ENCODE data around the gene DDA1.

DDA1 gene

DNA sequence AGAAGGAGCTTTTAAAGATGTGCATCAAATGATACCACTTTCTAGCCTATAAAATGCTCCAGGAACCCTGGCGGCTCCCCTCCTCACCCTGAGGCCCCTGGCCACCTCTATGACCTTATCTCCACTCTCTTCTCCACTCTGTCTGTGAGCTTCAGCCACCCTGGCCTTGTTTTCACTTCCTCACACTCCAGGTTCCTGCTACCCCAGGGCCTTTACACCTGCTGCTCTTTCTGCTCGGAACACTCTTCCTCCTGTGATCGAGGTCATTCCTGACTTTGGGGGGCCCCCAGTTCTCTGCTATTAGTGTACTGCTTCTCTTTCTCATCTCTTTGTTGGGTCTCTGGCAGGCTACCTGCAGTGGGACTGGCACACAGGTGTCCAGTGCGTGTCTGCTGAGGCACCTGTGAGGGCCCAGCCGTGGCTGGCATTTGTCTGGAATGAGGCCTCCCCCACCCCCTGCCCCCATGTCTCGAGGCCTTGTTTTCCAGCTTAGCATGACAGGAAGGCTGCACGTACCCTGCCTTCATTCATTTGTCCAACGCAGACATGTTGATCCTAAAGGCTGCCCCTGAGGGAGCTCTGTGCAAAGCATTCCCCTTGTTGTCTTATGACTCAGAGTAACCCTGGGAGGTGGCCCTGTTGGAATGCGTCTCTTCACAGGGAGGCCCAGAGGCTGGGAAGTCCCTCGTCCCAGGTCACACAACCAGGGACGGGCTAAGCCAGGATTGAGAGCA is 2.3 kb downstream of the DDA1 start:
- no CpG with 5 or more reads among the region's 11 CpGs for WGBS (ENCODE audit: insufficient coverage, insufficient read length)
- Histone ChIP-seq H3K9me3 (ENCODE audit: control insufficient read depth, insufficient read depth, low read length) (no peaks in the 10 kb centered on the region), H3K4me1 (ENCODE audit: control insufficient read depth, insufficient read depth, low read length) (peaks cover 2% of the 10 kb centered on the region), H3K4me3 (ENCODE audit: low read length) (no peak overlapping the region), H3K27ac (ENCODE audit: low read length) (no peak overlapping the region), H3K27me3 (ENCODE audit: control insufficient read depth, insufficient read depth, low read length) (no peaks in the 10 kb centered on the region), H3K36me3 (ENCODE audit: control insufficient read depth, insufficient read depth, low read length) (peaks cover 17% of the 10 kb centered on the region)
- no peak for DNase-seq (ENCODE audit: low read depth, low spot score)

DNA sequence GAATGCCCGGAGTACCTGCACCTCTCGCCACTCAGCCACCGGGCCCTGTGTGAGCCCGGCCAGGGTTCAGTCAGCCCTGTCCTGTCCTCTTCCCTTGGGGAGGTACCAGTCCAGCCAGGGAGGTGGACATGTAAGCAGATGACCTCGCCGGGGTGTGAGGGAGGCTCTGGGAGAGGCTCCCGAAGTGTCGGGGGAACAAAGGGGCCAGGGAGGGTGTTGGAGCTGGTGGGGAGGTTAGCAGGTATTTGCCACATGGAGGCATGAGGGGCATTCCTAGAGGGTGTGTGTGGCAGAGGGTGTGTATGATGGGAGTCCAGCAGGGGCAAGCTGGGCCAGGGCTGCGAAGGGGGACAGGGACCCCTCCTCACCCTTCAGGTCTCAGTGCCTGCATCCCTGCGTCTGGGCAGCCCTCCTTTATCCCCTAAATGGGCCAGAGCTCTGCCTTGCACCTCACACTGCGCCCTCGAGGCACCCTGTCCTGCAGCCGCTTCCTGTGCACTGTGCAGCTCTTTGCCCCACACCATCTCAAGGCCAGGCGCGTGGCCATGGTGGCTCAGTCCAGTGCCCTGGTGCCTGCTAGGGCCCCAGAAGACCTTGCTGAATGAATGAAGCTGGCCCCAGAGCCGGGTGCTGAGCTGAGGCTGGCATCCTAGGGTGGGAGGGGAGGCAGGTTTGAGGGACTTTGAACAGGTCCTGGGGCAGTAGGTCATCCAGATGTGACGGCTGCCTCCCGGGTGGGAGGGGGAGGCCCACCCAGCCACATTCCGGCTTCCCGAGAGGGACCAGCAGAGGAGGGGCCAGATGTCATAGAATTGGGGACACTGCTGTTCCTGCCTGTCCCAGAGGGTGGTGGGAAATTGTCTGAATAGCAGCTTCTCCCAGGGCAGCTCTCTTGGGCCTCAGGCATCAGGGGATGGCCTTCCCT is 3.1 kb downstream of the DDA1 start:
- WGBS (ENCODE audit: insufficient coverage, insufficient read length) = no CpG with 5 or more reads among the region's 20 CpGs
- Histone ChIP-seq H3K27ac (ENCODE audit: low read length) (no peak overlapping the region), H3K36me3 (ENCODE audit: control insufficient read depth, insufficient read depth, low read length) (peaks cover 17% of the 10 kb centered on the region), H3K9me3 (ENCODE audit: control insufficient read depth, insufficient read depth, low read length) (no peaks in the 10 kb centered on the region), H3K4me1 (ENCODE audit: control insufficient read depth, insufficient read depth, low read length) (peaks cover 2% of the 10 kb centered on the region), H3K4me3 (ENCODE audit: low read length) (no peak overlapping the region), H3K27me3 (ENCODE audit: control insufficient read depth, insufficient read depth, low read length) (no peaks in the 10 kb centered on the region)
- no peak for DNase-seq (ENCODE audit: low read depth, low spot score)

DNA sequence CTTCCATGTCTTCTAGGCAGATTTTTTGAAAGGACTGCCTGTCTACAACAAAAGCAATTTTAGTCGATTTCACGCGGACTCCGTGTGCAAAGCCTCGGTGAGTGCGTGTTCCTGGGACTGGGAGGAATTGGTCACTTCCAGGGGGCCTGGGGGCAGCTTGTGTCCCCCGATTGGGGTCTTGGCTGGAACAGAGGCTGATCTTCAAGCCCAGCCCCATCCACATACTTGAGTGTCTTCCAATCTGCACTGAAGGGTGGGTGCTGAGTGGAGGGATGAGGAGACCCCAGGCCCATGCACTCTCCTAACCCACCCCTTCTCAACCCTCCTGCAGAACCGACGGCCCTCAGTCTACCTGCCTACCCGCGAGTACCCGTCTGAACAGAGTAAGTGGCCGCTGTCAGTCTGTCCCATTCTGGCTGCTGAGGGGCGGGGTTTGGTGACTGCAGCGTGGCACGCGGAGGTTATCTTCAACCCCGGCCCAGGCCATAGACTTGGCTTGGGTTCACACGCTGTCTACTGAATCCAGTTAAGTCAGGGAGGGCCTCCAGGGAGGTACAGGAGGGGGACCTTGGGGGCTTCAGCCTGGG is 4.7 kb downstream of the DDA1 start:
- Histone ChIP-seq H3K27me3 (ENCODE audit: control insufficient read depth, insufficient read depth, low read length) (no peaks in the 10 kb centered on the region), H3K36me3 (ENCODE audit: control insufficient read depth, insufficient read depth, low read length) (peaks cover 20% of the 10 kb centered on the region), H3K9me3 (ENCODE audit: control insufficient read depth, insufficient read depth, low read length) (no peaks in the 10 kb centered on the region), H3K27ac (ENCODE audit: low read length) (no peak overlapping the region), H3K4me1 (ENCODE audit: control insufficient read depth, insufficient read depth, low read length) (peaks cover 2% of the 10 kb centered on the region), H3K4me3 (ENCODE audit: low read length) (no peak overlapping the region)
- no CpG with 5 or more reads among the region's 19 CpGs for WGBS (ENCODE audit: insufficient coverage, insufficient read length)
- no peak for DNase-seq (ENCODE audit: low read depth, low spot score)

DNA sequence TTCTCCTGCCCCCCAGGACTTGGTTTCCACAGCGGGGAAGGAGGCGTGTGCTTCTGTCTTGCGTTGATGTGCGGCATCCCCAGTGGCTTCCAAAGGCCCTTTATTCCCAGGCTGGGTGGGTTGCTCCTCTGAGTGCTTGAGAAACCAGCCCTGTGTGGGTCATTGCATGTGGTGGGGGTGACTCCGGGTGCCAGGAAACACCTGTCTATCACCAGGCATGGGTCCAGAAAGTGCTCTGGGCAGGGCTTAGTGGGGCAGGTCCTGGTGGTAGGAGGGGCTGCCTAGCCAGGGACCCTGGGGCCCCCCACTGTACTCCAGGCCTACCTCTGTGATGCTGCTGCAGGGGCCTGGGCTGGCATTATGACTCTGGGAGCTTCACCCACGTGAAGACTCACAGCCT is 9.6 kb downstream of the DDA1 start:
- Histone ChIP-seq H3K27me3 (ENCODE audit: control insufficient read depth, insufficient read depth, low read length) (no peaks in the 10 kb centered on the region), H3K9me3 (ENCODE audit: control insufficient read depth, insufficient read depth, low read length) (no peaks in the 10 kb centered on the region), H3K27ac (ENCODE audit: low read length) (no peak overlapping the region), H3K4me1 (ENCODE audit: control insufficient read depth, insufficient read depth, low read length) (no peaks in the 10 kb centered on the region), H3K4me3 (ENCODE audit: low read length) (no peak overlapping the region), H3K36me3 (ENCODE audit: control insufficient read depth, insufficient read depth, low read length) (peaks cover 31% of the 10 kb centered on the region)
- no peak for DNase-seq (ENCODE audit: low read depth, low spot score)
- WGBS (ENCODE audit: insufficient coverage, insufficient read length) = no CpG with 5 or more reads among the region's 6 CpGs

DNA sequence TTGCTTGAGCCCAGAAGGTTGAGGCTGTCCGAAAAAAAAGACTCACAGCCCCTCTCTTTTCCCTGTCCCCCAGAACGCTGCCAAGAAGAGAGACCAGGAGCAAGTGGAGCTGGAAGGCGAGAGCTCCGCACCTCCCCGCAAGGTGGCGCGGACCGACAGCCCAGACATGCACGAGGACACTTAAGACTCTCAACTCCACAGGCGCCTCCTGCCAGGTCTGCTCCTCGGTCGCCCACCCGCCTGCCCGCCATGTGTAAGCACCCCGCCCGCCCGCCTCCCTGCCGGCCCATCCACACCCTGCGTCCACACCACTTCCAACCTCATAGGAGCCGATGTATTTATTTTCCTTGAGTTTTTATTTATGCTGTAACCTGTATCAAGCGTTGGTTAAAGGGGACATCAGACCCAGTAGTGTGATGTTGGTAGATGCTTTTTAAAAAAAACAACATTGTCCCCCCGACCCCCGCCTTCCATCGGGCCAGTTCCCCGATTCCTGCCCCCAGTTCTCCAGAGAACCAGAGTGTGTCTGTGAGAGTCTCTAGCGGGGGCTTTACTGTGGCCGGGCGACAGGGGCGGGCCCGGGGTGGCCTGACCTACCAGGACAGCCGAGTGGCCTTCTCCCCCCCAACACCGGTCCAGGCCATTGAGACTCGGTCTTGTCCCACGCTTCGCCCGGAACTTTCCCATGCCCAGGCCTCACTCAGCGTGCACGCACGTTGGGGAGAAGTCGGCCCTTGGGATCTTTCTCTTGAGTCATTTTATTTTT is 10.3 kb downstream of the DDA1 start:
- Histone ChIP-seq H3K36me3 (ENCODE audit: control insufficient read depth, insufficient read depth, low read length) (peaks cover 25% of the 10 kb centered on the region), H3K27ac (ENCODE audit: low read length) (no peak overlapping the region)

DNA sequence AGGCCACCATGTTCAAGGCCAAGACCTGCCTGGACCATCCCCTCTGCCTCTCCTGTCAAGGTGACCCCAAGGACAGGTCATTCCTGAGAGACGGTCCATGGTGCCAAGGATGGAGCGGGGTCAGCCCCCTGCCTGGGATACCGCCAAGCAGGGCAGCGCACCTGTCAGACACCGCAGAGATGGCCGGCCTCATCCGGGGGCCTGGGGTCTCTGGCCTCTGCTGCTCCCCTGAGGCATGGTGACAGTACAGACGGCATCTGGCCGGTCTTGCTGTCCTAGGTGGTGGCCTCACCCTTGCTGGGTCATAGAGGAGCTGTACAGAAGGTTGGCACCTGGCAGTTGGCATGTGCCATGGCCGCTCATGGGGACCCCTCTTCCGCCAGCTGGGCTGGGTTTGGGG is 11.1 kb downstream of the DDA1 start:
- Histone ChIP-seq H3K4me3 (ENCODE audit: low read length) (no peak overlapping the region), H3K27me3 (ENCODE audit: control insufficient read depth, insufficient read depth, low read length) (no peaks in the 10 kb centered on the region), H3K27ac (ENCODE audit: low read length) (no peak overlapping the region), H3K36me3 (ENCODE audit: control insufficient read depth, insufficient read depth, low read length) (peaks cover 26% of the 10 kb centered on the region), H3K9me3 (ENCODE audit: control insufficient read depth, insufficient read depth, low read length) (no peaks in the 10 kb centered on the region), H3K4me1 (ENCODE audit: control insufficient read depth, insufficient read depth, low read length) (no peaks in the 10 kb centered on the region)
- WGBS (ENCODE audit: insufficient coverage, insufficient read length) = no CpG with 5 or more reads among the region's 11 CpGs
- no peak for DNase-seq (ENCODE audit: low read depth, low spot score)

More for the DNA sequence above, 10.3 kb downstream of the DDA1 start:
- no peaks in the 10 kb centered on the region for H3K4me1 ChIP-seq (ENCODE audit: control insufficient read depth, insufficient read depth, low read length)
- WGBS (ENCODE audit: insufficient coverage, insufficient read length) = no CpG with 5 or more reads among the region's 40 CpGs
- DNase-seq (ENCODE audit: low read depth, low spot score) = no peak
- no peaks in the 10 kb centered on the region for H3K27me3 ChIP-seq (ENCODE audit: control insufficient read depth, insufficient read depth, low read length)
- no peaks in the 10 kb centered on the region for H3K9me3 ChIP-seq (ENCODE audit: control insufficient read depth, insufficient read depth, low read length)
- no peak overlapping the region for H3K4me3 ChIP-seq (ENCODE audit: low read length)

DNA sequence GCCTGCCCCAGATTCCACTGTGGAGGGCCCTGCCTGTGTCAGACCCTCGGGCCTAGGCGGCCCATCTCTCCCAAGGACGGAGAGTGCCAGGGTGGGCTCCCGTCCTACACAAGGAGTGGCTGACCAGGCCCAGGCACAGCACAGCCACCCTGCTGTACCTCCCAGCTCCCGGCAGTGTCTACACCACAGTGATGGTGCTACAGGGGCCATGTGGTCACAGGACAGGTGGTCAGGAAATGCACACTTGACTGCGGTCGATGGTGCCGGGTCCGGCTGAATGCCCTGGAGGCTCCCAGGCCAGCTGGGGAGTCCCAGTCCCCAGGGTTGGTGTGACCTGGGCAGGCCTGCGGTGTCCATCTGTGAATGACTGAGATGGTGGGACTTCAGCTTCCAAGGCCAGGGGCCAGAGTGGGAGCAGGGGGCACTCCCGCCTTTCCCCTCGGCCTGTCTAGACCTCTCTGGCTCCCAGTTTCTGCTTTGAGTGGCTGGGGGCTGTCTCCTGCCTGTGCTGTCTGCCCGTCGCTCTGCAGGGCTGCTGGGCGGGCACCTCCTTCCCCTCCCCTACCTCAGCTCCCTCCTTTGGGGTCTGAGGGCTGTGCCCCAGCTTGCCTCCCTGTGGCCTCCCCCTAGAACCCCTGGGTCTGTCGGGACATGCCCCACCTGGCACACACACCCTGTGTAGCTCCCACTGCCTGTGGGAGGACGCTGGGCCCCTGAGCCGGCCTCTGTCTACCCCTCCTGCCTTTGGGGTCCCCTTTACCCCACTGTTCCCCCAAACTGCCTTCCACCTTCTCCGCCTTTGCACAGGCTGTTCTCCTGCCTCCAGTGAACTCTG is 12.5 kb downstream of the DDA1 start:
- Histone ChIP-seq H3K27ac (ENCODE audit: low read length) (no peak overlapping the region), H3K9me3 (ENCODE audit: control insufficient read depth, insufficient read depth, low read length) (no peaks in the 10 kb centered on the region), H3K36me3 (ENCODE audit: control insufficient read depth, insufficient read depth, low read length) (peaks cover 19% of the 10 kb centered on the region), H3K27me3 (ENCODE audit: control insufficient read depth, insufficient read depth, low read length) (no peaks in the 10 kb centered on the region), H3K4me3 (ENCODE audit: low read length) (no peak overlapping the region), H3K4me1 (ENCODE audit: control insufficient read depth, insufficient read depth, low read length) (peaks cover 3% of the 10 kb centered on the region; the same call in 1 of the 2 replicates)
- DNase-seq (ENCODE audit: low read depth, low spot score) = no peak
- WGBS (ENCODE audit: insufficient coverage, insufficient read length) = no CpG with 5 or more reads among the region's 19 CpGs

DNA sequence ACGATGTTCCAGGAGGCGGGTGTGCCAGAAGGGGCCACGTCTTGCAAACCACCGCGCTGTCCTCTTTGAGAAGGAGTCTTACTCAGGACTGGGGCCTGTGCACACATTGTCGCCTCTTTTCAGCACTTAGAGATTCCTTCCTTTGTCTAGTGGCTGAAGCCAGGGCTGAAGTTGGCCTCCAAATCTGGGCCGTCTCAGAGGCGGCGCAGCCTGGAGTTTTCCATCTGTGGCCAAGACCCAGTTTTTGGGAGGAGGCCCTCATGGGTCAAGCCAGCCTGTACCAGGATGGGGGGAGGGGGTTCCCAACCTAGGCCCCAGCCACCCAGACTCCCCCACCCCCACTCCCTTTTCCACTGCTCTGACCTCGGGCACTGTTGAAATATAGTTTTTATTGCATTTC is 13.5 kb downstream of the DDA1 start:
- peaks cover 8% of the 10 kb centered on the region for H3K4me1 ChIP-seq (ENCODE audit: control insufficient read depth, insufficient read depth, low read length)
- WGBS (ENCODE audit: insufficient coverage, insufficient read length) = no CpG with 5 or more reads among the region's 10 CpGs
- H3K9me3 ChIP-seq (ENCODE audit: control insufficient read depth, insufficient read depth, low read length) = no peaks in the 10 kb centered on the region
- no peak overlapping the region for H3K4me3 ChIP-seq (ENCODE audit: low read length)
- peaks cover 19% of the 10 kb centered on the region for H3K36me3 ChIP-seq (ENCODE audit: control insufficient read depth, insufficient read depth, low read length)
- no peaks in the 10 kb centered on the region for H3K27me3 ChIP-seq (ENCODE audit: control insufficient read depth, insufficient read depth, low read length)
- DNase-seq (ENCODE audit: low read depth, low spot score) = no peak
- no peak overlapping the region for H3K27ac ChIP-seq (ENCODE audit: low read length)

DNA sequence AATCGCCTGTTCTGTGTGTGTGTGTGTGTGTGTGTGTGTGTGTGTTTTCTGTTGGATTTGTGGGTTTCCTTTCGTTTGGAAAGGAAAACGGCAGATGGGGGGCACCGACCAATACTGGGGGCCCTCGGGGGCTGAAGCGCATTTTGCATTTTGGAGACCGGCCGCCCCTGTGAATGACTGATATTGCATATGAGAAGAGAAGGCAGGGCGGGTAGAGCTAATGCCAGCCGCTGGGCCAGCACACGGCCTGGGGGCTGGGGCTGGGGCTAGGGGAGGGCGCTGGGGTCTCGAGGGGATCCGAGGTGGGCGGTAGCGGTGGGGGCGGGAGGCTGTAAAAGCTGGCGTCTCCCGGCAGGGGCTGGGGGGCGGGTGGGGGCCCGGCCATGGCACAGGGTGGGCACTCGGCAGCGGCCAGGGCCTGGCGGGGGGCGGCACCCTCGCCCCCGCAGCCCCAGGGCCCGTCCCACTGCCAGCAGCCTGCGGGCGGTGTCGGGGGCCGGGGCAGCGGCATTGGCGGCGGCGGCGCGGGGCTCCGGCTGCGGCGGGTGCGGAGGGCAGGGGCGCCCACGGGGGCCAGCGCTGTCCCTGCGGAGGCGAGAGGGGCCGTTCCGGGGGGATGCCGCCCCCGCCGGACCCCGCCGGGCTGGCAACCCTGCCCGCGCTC is 14.1 kb downstream of the DDA1 start:
- WGBS (ENCODE audit: insufficient coverage, insufficient read length) = no CpG with 5 or more reads among the region's 56 CpGs
- no peak overlapping the region for H3K4me3 ChIP-seq (ENCODE audit: low read length)
- DNase-seq (ENCODE audit: low read depth, low spot score) = no peak
- H3K9me3 ChIP-seq (ENCODE audit: control insufficient read depth, insufficient read depth, low read length) = no peaks in the 10 kb centered on the region
- H3K4me1 ChIP-seq (ENCODE audit: control insufficient read depth, insufficient read depth, low read length) = peaks cover 8% of the 10 kb centered on the region
- H3K27ac ChIP-seq (ENCODE audit: low read length) = no peak overlapping the region
- H3K27me3 ChIP-seq (ENCODE audit: control insufficient read depth, insufficient read depth, low read length) = no peaks in the 10 kb centered on the region
- peaks cover 19% of the 10 kb centered on the region for H3K36me3 ChIP-seq (ENCODE audit: control insufficient read depth, insufficient read depth, low read length)
